Epithelial cell of esophagus (primary cell): ENCODE results near the gene ABHD17A.

Experiments used
- DNase-seq: peaks from one replicate; pipeline ENCODE4 v3.0.0; 2010; ENCODE audit warnings: low read depth
- H3K4me3 ChIP-seq: 2 replicates; pipeline ENCODE4 v1.5.1; 2011; ENCODE audit warnings: mild to moderate bottlenecking, low read length, control low read depth
- TF ChIP-seq, protein P1 (sequence below): IDR thresholded peaks from 2 replicates; pipeline ENCODE4 v1.5.1; 2011; ENCODE audit warnings: low read depth, mild to moderate bottlenecking, low read length, control low read depth, inconsistent platforms; ENCODE audit not compliant: insufficient read depth; ENCODE audit errors: missing control alignments

ABHD17A gene

GRCh38 chr19:1866693-1867348, 18.5 kb downstream of the ABHD17A start:
- DNase-seq, result no peak
- H3K4me3 ChIP-seq, result no peak overlapping the region
- TF ChIP-seq, protein P1, sequence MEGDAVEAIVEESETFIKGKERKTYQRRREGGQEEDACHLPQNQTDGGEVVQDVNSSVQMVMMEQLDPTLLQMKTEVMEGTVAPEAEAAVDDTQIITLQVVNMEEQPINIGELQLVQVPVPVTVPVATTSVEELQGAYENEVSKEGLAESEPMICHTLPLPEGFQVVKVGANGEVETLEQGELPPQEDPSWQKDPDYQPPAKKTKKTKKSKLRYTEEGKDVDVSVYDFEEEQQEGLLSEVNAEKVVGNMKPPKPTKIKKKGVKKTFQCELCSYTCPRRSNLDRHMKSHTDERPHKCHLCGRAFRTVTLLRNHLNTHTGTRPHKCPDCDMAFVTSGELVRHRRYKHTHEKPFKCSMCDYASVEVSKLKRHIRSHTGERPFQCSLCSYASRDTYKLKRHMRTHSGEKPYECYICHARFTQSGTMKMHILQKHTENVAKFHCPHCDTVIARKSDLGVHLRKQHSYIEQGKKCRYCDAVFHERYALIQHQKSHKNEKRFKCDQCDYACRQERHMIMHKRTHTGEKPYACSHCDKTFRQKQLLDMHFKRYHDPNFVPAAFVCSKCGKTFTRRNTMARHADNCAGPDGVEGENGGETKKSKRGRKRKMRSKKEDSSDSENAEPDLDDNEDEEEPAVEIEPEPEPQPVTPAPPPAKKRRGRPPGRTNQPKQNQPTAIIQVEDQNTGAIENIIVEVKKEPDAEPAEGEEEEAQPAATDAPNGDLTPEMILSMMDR, result no peak

DNA sequence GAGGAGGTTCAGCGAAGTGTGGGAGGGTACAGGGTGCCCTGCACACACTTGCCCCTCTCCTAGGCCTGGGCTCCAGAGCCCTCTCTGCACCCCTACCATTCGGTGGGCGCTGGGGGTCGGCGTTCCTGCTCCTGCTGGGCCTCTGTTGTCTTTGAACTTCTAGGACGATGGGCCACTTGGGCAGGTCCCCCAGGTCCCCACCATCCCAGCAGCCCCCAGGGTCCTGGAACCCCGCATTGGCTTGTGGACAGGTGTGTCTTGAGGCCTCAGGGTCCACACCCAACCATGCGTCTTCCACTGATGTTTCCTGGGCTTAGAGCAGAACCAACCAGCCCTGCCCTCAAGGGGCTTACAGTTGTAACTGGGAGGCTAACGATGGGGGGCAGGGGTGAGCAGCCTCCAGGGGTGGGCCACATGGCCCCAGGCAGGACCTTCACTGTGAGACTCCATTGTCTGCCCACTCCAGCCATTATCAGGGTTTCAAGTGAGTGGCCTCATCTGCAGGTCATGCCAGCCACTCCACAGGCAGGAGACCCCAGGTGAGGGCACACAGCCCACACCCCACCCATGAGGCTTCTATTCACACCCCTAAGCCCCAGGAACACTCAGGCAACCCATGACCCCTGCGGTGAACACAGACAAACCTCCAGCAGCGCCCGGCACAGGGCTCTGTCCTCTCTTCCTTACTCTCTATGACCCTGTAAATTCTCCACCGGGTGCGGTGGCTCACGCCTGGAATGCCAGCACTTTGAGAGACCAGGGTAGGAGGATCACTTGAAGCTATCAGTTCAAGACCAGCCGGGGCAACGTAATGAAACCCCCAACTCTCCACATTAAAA, 19.9 kb downstream of the ABHD17A start:
- no peak for DNase-seq
- peak overlapping the region; percentile 70 for H3K4me3 ChIP-seq
- TF ChIP-seq, protein P1, result no peak

DNA sequence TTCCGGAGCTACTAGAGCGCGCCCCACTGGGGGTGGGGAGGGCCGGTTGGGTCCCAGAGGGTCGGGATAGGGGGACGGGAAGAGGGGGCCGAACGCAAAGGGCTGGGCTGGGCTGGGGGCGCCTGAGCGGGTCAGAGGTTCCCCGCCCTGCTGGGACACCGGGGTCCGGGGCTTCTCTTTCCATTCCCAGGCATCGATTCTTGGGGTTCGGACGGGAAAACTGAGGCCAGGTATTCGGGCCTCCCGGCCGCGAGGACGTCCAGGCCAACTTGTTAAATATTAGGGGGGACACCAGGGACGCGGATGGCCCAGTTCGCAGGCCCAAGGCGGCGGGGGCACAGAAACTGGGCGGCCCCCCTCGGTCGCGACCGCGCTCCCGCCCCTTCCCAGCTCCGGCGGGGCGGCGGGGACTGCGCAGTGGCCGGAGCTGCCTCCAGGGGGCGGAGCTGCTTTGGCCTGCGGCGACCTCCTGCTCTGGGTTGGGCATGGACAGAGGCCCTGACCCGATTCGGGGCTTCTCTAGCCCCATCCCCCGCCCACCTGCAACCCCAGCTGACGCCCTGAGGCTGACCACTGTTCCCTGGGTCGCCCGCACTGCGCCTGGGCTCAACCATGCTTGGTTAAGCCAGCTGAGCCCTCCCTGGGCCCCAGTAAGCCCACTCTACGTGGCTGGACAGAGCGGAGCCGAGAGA, 20.7 kb downstream of the ABHD17A start:
- TF ChIP-seq, protein P1, result peak; percentile 53
- peak overlapping the region; percentile 70 for H3K4me3 ChIP-seq
- DNase-seq, result peak; percentile 59

- peak; percentile 95 for DNase-seq
- H3K4me3 ChIP-seq, result peak overlapping the region; percentile 70
- TF ChIP-seq, protein P1, result no peak
These were observed 21.4 kb downstream of the ABHD17A start for GRCh38 chr19:1863638-1864479.

GRCh38 chr19:1863328-1863637, 22.0 kb downstream of the ABHD17A start, which contains the start of gene KLF16:
TSS of gene KLF16 (minus strand) at chr19:1863579. CDS start at chr19:1863497, 82 bp downstream.
- TF ChIP-seq, protein P1, result no peak
- peak within 1 kb of the TSS; percentile 77 for H3K4me3 ChIP-seq
- no peak for DNase-seq
